ENCODE data around the gene ASCC2. TPM values are rescaled to one million over a fixed set of nuclear protein-coding genes. Genes with fewer than 3 reads are reported as not detected.

Gene ASCC2
- total and polyA plus RNA-seq, 2 experiments from 2014 or later: 30.5 to 31.3 TPM

DNA sequence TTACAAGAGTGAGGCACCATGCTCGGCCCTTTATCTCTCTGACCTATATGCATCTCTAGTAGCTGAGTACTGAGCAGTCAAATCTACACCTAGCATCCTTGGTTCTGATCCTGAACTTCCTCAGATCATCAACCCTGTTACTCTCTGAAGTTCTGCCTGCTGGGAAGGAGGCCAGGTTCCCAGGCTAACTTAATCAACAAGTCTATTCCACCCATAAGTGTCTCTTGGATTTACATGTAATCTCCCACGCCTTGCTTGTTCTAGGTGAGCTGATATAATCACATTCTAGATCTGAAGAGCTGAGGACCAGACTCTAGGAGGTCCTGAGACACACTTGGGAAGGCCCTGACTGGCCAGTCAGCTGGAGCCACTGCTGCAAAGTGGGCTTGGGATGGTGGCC, 96.1 kb downstream of the ASCC2 start:
- H3K4me3 ChIP-seq: no peak overlapping the region
- ATAC-seq (no peak), DNase-seq (ENCODE audit: low spot score) (no peak)
- peaks cover 2% of the 10 kb centered on the region; the same call in 1 of the 3 replicates for H3K9me3 Mint-ChIP-seq
- H3K4me3 Mint-ChIP-seq: no peak overlapping the region
- no peaks in the 10 kb centered on the region for H4K20me1 ChIP-seq (replicated peaks; ENCODE audit: insufficient read depth)
- peaks cover 7% of the 10 kb centered on the region for H3K27me3 Mint-ChIP-seq (ENCODE audit: insufficient read depth, low read depth, poor library complexity)
- no peaks in the 10 kb centered on the region for H3K36me3 ChIP-seq (ENCODE audit: insufficient read depth)
- peaks cover 6% of the 10 kb centered on the region; the same call in 1 of the 3 replicates for H3K36me3 Mint-ChIP-seq (ENCODE audit: low read depth)
- H2AFZ ChIP-seq: no peak overlapping the region
- H3K4me1 Mint-ChIP-seq: peaks cover 5% of the 10 kb centered on the region; the same call in 1 of the 3 replicates
- no peak overlapping the region for H3K27ac Mint-ChIP-seq
- H3K79me2 ChIP-seq (replicated peaks; ENCODE audit: insufficient read depth): no peaks in the 10 kb centered on the region
- no peaks in the 10 kb centered on the region for H3K9me2 ChIP-seq (ENCODE audit: insufficient read depth)
- H3F3A ChIP-seq (replicated peaks; ENCODE audit: low read depth): no peaks in the 10 kb centered on the region
- no peak overlapping the region for H3K27ac ChIP-seq (ENCODE audit: low read depth)
- H3K27me3 ChIP-seq (ENCODE audit: insufficient read depth): no peaks in the 10 kb centered on the region
- no peak overlapping the region for H3K4me2 ChIP-seq
- no peak for TF ChIP-seq EZH2phosphoT487 (IDR thresholded peaks at IDR 0.05; ENCODE audit: unreplicated experiment)
- no peak for TF ChIP-seq ZNF331 (CRISPR knock-in tag; IDR thresholded peaks at IDR 0.05; ENCODE audit: low read depth)
- no peak for TF ChIP-seq ZNF114 (CRISPR knock-in tag; IDR thresholded peaks at IDR 0.05)
- no peak for TF ChIP-seq ETS1 (IDR thresholded peaks at IDR 0.05)
- TF ChIP-seq POLR2AphosphoS5 (IDR thresholded peaks at IDR 0.05; ENCODE audit: low read depth): no peak
- TF ChIP-seq, protein P1, sequence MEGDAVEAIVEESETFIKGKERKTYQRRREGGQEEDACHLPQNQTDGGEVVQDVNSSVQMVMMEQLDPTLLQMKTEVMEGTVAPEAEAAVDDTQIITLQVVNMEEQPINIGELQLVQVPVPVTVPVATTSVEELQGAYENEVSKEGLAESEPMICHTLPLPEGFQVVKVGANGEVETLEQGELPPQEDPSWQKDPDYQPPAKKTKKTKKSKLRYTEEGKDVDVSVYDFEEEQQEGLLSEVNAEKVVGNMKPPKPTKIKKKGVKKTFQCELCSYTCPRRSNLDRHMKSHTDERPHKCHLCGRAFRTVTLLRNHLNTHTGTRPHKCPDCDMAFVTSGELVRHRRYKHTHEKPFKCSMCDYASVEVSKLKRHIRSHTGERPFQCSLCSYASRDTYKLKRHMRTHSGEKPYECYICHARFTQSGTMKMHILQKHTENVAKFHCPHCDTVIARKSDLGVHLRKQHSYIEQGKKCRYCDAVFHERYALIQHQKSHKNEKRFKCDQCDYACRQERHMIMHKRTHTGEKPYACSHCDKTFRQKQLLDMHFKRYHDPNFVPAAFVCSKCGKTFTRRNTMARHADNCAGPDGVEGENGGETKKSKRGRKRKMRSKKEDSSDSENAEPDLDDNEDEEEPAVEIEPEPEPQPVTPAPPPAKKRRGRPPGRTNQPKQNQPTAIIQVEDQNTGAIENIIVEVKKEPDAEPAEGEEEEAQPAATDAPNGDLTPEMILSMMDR (conservative IDR thresholded peaks at IDR 0.05; ENCODE audit: low read depth in 2 of 2): no peak
- TF ChIP-seq ZNF462 (CRISPR knock-in tag; IDR thresholded peaks at IDR 0.05): no peak
- no peak for TF ChIP-seq REST (IDR thresholded peaks at IDR 0.05; ENCODE audit: unreplicated experiment)
- H3K4me1 ChIP-seq (ENCODE audit: insufficient read depth): no peaks in the 10 kb centered on the region
